Measurements from ENCODE around the gene ADGRD2. TPM values are rescaled to one million over a fixed set of nuclear protein-coding genes. Genes with fewer than 3 reads are reported as not detected.
A peak's percentile ranks its signal among the peaks of the same experiment; 100 is the strongest.

ADGRD2 gene
- total and polyA plus RNA-seq, 9 of the 15 experiments (the other 6 are each of a cell fraction or from before 2014, with no cell fraction given), result not detected

GRCh38 chr9:124465736-124466135 lies 15.5 kb downstream of the ADGRD2 start (continued):
- TF ChIP-seq ZBTB12 (CRISPR knock-in tag; IDR thresholded peaks at IDR 0.05) (no peak), DNMT1 (IDR thresholded peaks at IDR 0.05) (no peak), ZNF324 (CRISPR knock-in tag; IDR thresholded peaks at IDR 0.05) (no peak), ZBTB2 (IDR thresholded peaks at IDR 0.05) (no peak), MXI1 (IDR thresholded peaks at IDR 0.05; ENCODE audit: low read depth, low read length) (no peak), XRCC3 (IDR thresholded peaks at IDR 0.05) (no peak)

GRCh38 chr9:124467410-124468060 lies 17.3 kb downstream of the ADGRD2 start:
- H3K9me1 ChIP-seq (ENCODE audit: control insufficient read depth, insufficient read depth, low read length), result no peaks in the 10 kb centered on the region
- no peaks in the 10 kb centered on the region for H3K36me3 ChIP-seq (ENCODE audit: control insufficient read depth, insufficient read depth, low read length)
- H3K9ac ChIP-seq (ENCODE audit: insufficient read depth in 1 of 2, low read depth in 2 of 2, low read length in 2 of 2), result no peak overlapping the region
- H3K4me2 ChIP-seq (ENCODE audit: insufficient read depth, low read length), result no peak overlapping the region
- H2AFZ ChIP-seq (ENCODE audit: low read depth, low read length), result no peak overlapping the region
- TF ChIP-seq MBD1 (CRISPR knock-in tag; IDR thresholded peaks at IDR 0.05) (no peak), PRDM10 (IDR thresholded peaks at IDR 0.05; ENCODE audit: partially characterized antibody) (peak; percentile 18), ZKSCAN1 (IDR thresholded peaks at IDR 0.05; ENCODE audit: low read depth, low read length) (peak; percentile 78)
- no peak overlapping the region for H3K27ac ChIP-seq (ENCODE audit: extremely low read depth, low read depth, low read length)
- H3K9me3 ChIP-seq (replicated peaks; ENCODE audit: control insufficient read depth, insufficient read depth, low read depth, low read length), result no peaks in the 10 kb centered on the region; the same call in 1 of the 2 replicates
- H3K4me3 ChIP-seq, result no peak overlapping the region
- no peaks in the 10 kb centered on the region for H3K79me2 ChIP-seq (ENCODE audit: control insufficient read depth, insufficient read depth, low read length)
- in situ Hi-C loops (cut with MboI) (no loop called here), intact Hi-C loops (cut with micrococcal nuclease) (no loop called here)
- no TSS peak for BruUV-seq (replicated peaks)
- H4K20me1 ChIP-seq (replicated peaks; ENCODE audit: control insufficient read depth, insufficient read depth, low read length), result no peaks in the 10 kb centered on the region
- CTCF ChIA-PET (ENCODE audit: low intra/inter-chr PET ratio), result no interaction called here
- H3K4me1 ChIP-seq (replicated peaks in 1 of 2; ENCODE audit: control insufficient read depth in 2 of 2, insufficient read depth in 2 of 2, low read length in 2 of 2), result peaks cover 0 to 21% of the 10 kb centered on the region in 2 experiments; a peak in 3 of 5 replicates
- POLR2A ChIA-PET, result interaction anchor here (0.7 kb wide), 1 partner anchor 353 kb away, joined by 3 read pairs; no protein-coding TSS in a partner anchor
- H3K27me3 ChIP-seq (ENCODE audit: control insufficient read depth in 2 of 2, insufficient read depth in 2 of 2, low read length in 2 of 2), result peaks cover 22 to 46% of the 10 kb centered on the region in 2 experiments; a peak in 4 of 5 replicates
- ATAC-seq, result no peak
- DNase-seq (ENCODE audit: extremely low read depth in 1 of 4, low spot score in 3 of 4), result no peak
- FAIRE-seq, result no peak
- WGBS (ENCODE audit: insufficient coverage, low coverage, missing lambda C conversion rate), result 16% methylated on average over 17 of the region's 17 CpGs

Data from K562 (cell line).